Spleen (tissue), 11 donors: ENCODE data around the gene SAP30BP. TPM values are rescaled to one million over a fixed set of nuclear protein-coding genes. Genes with fewer than 3 reads are reported as not detected.
A peak's percentile ranks its signal among the peaks of the same experiment; 100 is the strongest.

Source experiments
- DNase-seq: peaks from one replicate; pipeline ENCODE4 v3.0.0-alpha.2; 2020
- H3K27ac ChIP-seq, 8 donors: fragments of 200-600 bp; sonication (generic) in 7 of 8; 1 replicate in 4 of 8; 2 replicates in 4 of 8; pipeline versions ENCODE4 v1.5.0 to v1.8.0; 2016 to 2021; ENCODE audit warnings: inconsistent platforms in 4 of 8, mild to moderate bottlenecking in 4 of 8, moderate library complexity in 1 of 8
- H3K27me3 ChIP-seq, 7 donors: fragments of 200-600 bp; sonication (generic) in 6 of 7; replicated peaks in 1 of 7; 1 replicate in 4 of 7; 2 replicates in 3 of 7; pipeline versions ENCODE4 v1.5.0 to v1.8.0; 2016 to 2021; ENCODE audit warnings: inconsistent platforms in 3 of 7, mild to moderate bottlenecking in 1 of 7
- H3K36me3 ChIP-seq, 6 donors: fragments of 200-600 bp; sonication (generic) in 5 of 6; 1 replicate in 4 of 6; 2 replicates in 2 of 6; pipeline versions ENCODE4 v1.5.0 to v1.8.0; 2016 to 2021; ENCODE audit warnings: inconsistent platforms in 2 of 6
- H3K4me1 ChIP-seq, 6 donors: fragments of 200-600 bp; sonication (generic) in 5 of 6; 1 replicate in 3 of 6; 2 replicates in 3 of 6; pipeline versions ENCODE4 v1.5.0 to v1.8.0; 2016 to 2021; ENCODE audit warnings: inconsistent platforms in 3 of 6
- H3K4me3 ChIP-seq, 8 donors: fragments of 200-600 bp; sonication (generic) in 7 of 8; 1 replicate in 4 of 8; 2 replicates in 4 of 8; pipeline versions ENCODE4 v1.5.0 to v1.8.0; 2016 to 2021; ENCODE audit warnings: inconsistent platforms in 4 of 8, mild to moderate bottlenecking in 4 of 8, moderate library complexity in 2 of 8
- H3K9me3 ChIP-seq, 8 donors: fragments of 200-600 bp; sonication (generic) in 7 of 8; 1 replicate in 4 of 8; 2 replicates in 4 of 8; pipeline versions ENCODE4 v1.5.0 to v1.8.0; 2016 to 2021; ENCODE audit warnings: inconsistent platforms in 4 of 8
- CTCF ChIP-seq, 11 experiments: fragments of 200-600 bp in 7 of 11; fragments of 450-650 bp in 4 of 11; sonication (generic) in 4 of 11; IDR thresholded peaks in 8 of 11; conservative IDR thresholded peaks in 3 of 11; 1 replicate in 7 of 11; 2 replicates in 4 of 11; pipeline versions ENCODE4 v1.4.0 to v1.8.0; 2016 to 2021; ENCODE audit warnings: antibody characterized with exemption in 11 of 11, inconsistent platforms in 4 of 11, mild to moderate bottlenecking in 1 of 11
- POLR2A ChIP-seq, 3 donors: fragments of 450-650 bp; IDR thresholded peaks; one replicate each; pipeline ENCODE4 v1.5.1; 2017; ENCODE audit warnings: antibody characterized with exemption in 3 of 3, mild to moderate bottlenecking in 1 of 3
- POLR2AphosphoS5 ChIP-seq, 3 donors: sonication (generic); formaldehyde crosslinking; IDR thresholded peaks; one replicate each; pipeline ENCODE4 v1.5.1; 2017; ENCODE audit warnings: antibody characterized with exemption in 3 of 3
- WGBS, 5 donors: extraction: QIAGEN DNeasy Blood & Tissue Kit in 3 of 5; methylation state at CpG; one replicate each; pipeline versions ENCODE4 v1.1.5 to v1.1.7; 2013 to 2018; 5-methylcytosine and 5-hydroxymethylcytosine counted together
- intact Hi-C: fragments of 100-400 bp; cut with DNase I; formaldehyde crosslinking; loops from one replicate; pipeline ENCODE4 v1.15.0; 2023; ENCODE audit warnings: low total_unique reads
- polyA plus RNA-seq, 3 donors: library from polyadenylated mRNA; stranded (reverse); fragments of 200-250 nt; gene quantifications; one replicate each; pipeline ENCODE4 v1.2.1, GENCODE V29; 2013
- total RNA-seq, 7 donors: library from RNA; depleted of rRNA in 3 of 7; stranded (reverse); fragments of >200 nt in 3 of 7; fragmentation: NEBNext Ultra II Directional in 4 of 7; extraction: Animal tissue kit (Norgen Biotek cat#: 25700) in 4 of 7; gene quantifications; one replicate each; pipeline versions ENCODE4 v1.1.0 to v1.2.1, GENCODE V29; 2016 to 2021
- donor health status: healthy with polysubstance abuse.
- donor health status: DM: no; HTN: no; CAD: no; lungs with moderate emphysema.
- donor health status: DM: no; HTN: no; CAD: no.
- donor health status: Bipolar disorder and iron deficiency.
- donor health status: healthy.
- donor health status: DM: no; HTN: no; CAD: no.
- donor health status: DM: yes; HTN: yes; CAD: no.

Gene SAP30BP
- total and polyA plus RNA-seq, 10 donors, result 53.8 to 110 (median 75.4) TPM

- H3K36me3 ChIP-seq, result peaks cover 0 to 72% (median 61%) of the 10 kb centered on the region in 6 donors
- 81 to 94% (median 87%) methylated on average over 5 of the region's 5 CpGs for WGBS, 5 donors
- H3K27ac ChIP-seq, result no peak overlapping the region
- peaks cover 24 to 77% (median 54%) of the 10 kb centered on the region in 6 donors for H3K4me1 ChIP-seq
- TF ChIP-seq POLR2AphosphoS5 (IDR thresholded peaks at IDR 0.05), result no peak
- no peak for TF ChIP-seq CTCF (IDR thresholded peaks at IDR 0.05 in 8 of 11, conservative IDR thresholded peaks at IDR 0.05 in 3 of 11)
- no peak for TF ChIP-seq POLR2A (IDR thresholded peaks at IDR 0.05)
- H3K4me3 ChIP-seq, result no peak overlapping the region
- peak; percentile 25 for DNase-seq
- intact Hi-C loops, result no loop called here
- no peaks in the 10 kb centered on the region for H3K27me3 ChIP-seq
- H3K9me3 ChIP-seq, result no peaks in the 10 kb centered on the region
Observed at GRCh38 chr17:75670868-75671267, 3.7 kb downstream of the SAP30BP start.

GRCh38 chr17:75672011-75672410 lies 4.9 kb downstream of the SAP30BP start:
- WGBS, 5 donors, result 95 to 98% (median 96%) methylated on average over 5 of the region's 5 CpGs
- Histone ChIP-seq H3K36me3 (peaks cover 0 to 81% (median 64%) of the 10 kb centered on the region in 6 donors), H3K27ac (no peak overlapping the region), H3K27me3 (no peaks in the 10 kb centered on the region), H3K4me3 (no peak overlapping the region), H3K4me1 (peaks cover 18 to 78% (median 50%) of the 10 kb centered on the region in 6 donors), H3K9me3 (no peaks in the 10 kb centered on the region)
- DNase-seq, result peak; percentile 36
- TF ChIP-seq CTCF (IDR thresholded peaks at IDR 0.05 in 8 of 11, conservative IDR thresholded peaks at IDR 0.05 in 3 of 11) (no peak), POLR2AphosphoS5 (IDR thresholded peaks at IDR 0.05) (no peak), POLR2A (IDR thresholded peaks at IDR 0.05) (no peak)
- intact Hi-C loops, result no loop called here

GRCh38 chr17:75673487-75673886 lies 6.3 kb downstream of the SAP30BP start:
- TF ChIP-seq POLR2AphosphoS5 (IDR thresholded peaks at IDR 0.05) (no peak), POLR2A (IDR thresholded peaks at IDR 0.05) (no peak), CTCF (IDR thresholded peaks at IDR 0.05 in 8 of 11, conservative IDR thresholded peaks at IDR 0.05 in 3 of 11) (no peak)
- Histone ChIP-seq H3K27ac (no peak overlapping the region), H3K4me3 (no peak overlapping the region), H3K36me3 (peaks cover 0 to 92% (median 62%) of the 10 kb centered on the region in 6 donors), H3K27me3 (no peaks in the 10 kb centered on the region), H3K9me3 (no peaks in the 10 kb centered on the region), H3K4me1 (peaks cover 10 to 82% (median 41%) of the 10 kb centered on the region in 6 donors)
- DNase-seq, result no peak
- intact Hi-C loops, result no loop called here
- 86 to 96% (median 91%) methylated on average over 4 of the region's 4 CpGs for WGBS, 5 donors

GRCh38 chr17:75676461-75676860 lies 9.3 kb downstream of the SAP30BP start:
- Histone ChIP-seq H3K27ac (peak overlapping the region in 1 of 8 donors; percentile 77), H3K9me3 (no peaks in the 10 kb centered on the region), H3K4me1 (peaks cover 4 to 79% (median 36%) of the 10 kb centered on the region in 6 donors), H3K36me3 (peaks cover 0 to 92% (median 52%) of the 10 kb centered on the region in 6 donors), H3K27me3 (no peaks in the 10 kb centered on the region), H3K4me3 (no peak overlapping the region)
- intact Hi-C loops, result no loop called here
- no peak for TF ChIP-seq POLR2AphosphoS5 (IDR thresholded peaks at IDR 0.05)
- TF ChIP-seq CTCF (IDR thresholded peaks at IDR 0.05 in 8 of 11, conservative IDR thresholded peaks at IDR 0.05 in 3 of 11), result no peak
- TF ChIP-seq POLR2A (IDR thresholded peaks at IDR 0.05), result no peak
- 68 to 83% (median 72%) methylated on average over 3 of the region's 3 CpGs for WGBS, 5 donors
- DNase-seq, result no peak
